ENCODE measurements around the gene MAFG. TPM values are rescaled to one million over a fixed set of nuclear protein-coding genes. Genes with fewer than 3 reads are reported as not detected.

MAFG gene
- total RNA-seq, 4 donors from 2014 or later: 10.0 to 26.6 (median 23.5) TPM

- TF ChIP-seq POLR2A (IDR thresholded peaks at IDR 0.05) (no peak), CTCF (IDR thresholded peaks at IDR 0.05) (no peak)
- Histone ChIP-seq H3K36me3 (peaks cover 13 to 80% (median 26%) of the 10 kb centered on the region in 3 donors), H3K27ac (no peak overlapping the region), H3K4me1 (peaks cover 15 to 46% (median 19%) of the 10 kb centered on the region in 3 donors), H3K9me3 (no peaks in the 10 kb centered on the region), H3K27me3 (no peaks in the 10 kb centered on the region), H3K4me3 (no peak overlapping the region)
- no peak for DNase-seq
- intact Hi-C loops (cut with DNase I): no loop called here
- 95 to 98% methylated on average over 4 to 7 of the region's 11 CpGs for WGBS, 2 donors
Observed at GRCh38 chr17:81908793-81909192, 18.7 kb downstream of the MAFG start.

- Histone ChIP-seq H3K27me3 (peaks cover 0 to 9% (median 0%) of the 10 kb centered on the region in 4 donors), H3K4me1 (peaks cover 19 to 40% (median 21%) of the 10 kb centered on the region in 3 donors), H3K27ac (no peak overlapping the region), H3K4me3 (no peak overlapping the region), H3K9me3 (no peaks in the 10 kb centered on the region), H3K36me3 (peaks cover 6 to 75% (median 16%) of the 10 kb centered on the region in 3 donors)
- WGBS, 2 donors: 80 to 100% methylated on average over 1 of the region's 26 CpGs
- intact Hi-C loops (cut with DNase I): no loop called here
- TF ChIP-seq CTCF (IDR thresholded peaks at IDR 0.05) (no peak), POLR2A (IDR thresholded peaks at IDR 0.05) (no peak)
- no peak for DNase-seq
Observed at GRCh38 chr17:81907219-81908145, 20.1 kb downstream of the MAFG start.

- peaks cover 0 to 68% (median 11%) of the 10 kb centered on the region in 3 donors for H3K36me3 ChIP-seq
- H3K27me3 ChIP-seq: peaks cover 0 to 18% (median 0%) of the 10 kb centered on the region in 4 donors
- no peak overlapping the region for H3K27ac ChIP-seq
- H3K9me3 ChIP-seq: no peaks in the 10 kb centered on the region
- TF ChIP-seq POLR2A (IDR thresholded peaks at IDR 0.05) (no peak), CTCF (IDR thresholded peaks at IDR 0.05) (peak in 1 of 6 experiments; percentile 14)
- H3K4me3 ChIP-seq: no peak overlapping the region
- intact Hi-C loops (cut with DNase I): no loop called here
- WGBS, 2 donors: 90% methylated on average over 5 of the region's 15 CpGs; no CpG with 5 or more reads in 1 of the 2 donors
- DNase-seq: no peak
- H3K4me1 ChIP-seq: peaks cover 17 to 40% (median 25%) of the 10 kb centered on the region in 3 donors
Observed at GRCh38 chr17:81906476-81907218, 20.9 kb downstream of the MAFG start.

GRCh38 chr17:81905993-81906392 is 21.5 kb downstream of the MAFG start:
- DNase-seq: no peak
- peaks cover 18 to 40% (median 24%) of the 10 kb centered on the region in 3 donors for H3K4me1 ChIP-seq
- H3K36me3 ChIP-seq: peaks cover 0 to 68% (median 11%) of the 10 kb centered on the region in 3 donors
- WGBS, 2 donors: 70% methylated on average over 2 of the region's 10 CpGs; no CpG with 5 or more reads in 1 of the 2 donors
- H3K4me3 ChIP-seq: no peak overlapping the region
- intact Hi-C loops (cut with DNase I): no loop called here
- no peak overlapping the region for H3K27ac ChIP-seq
- TF ChIP-seq CTCF (IDR thresholded peaks at IDR 0.05) (no peak), POLR2A (IDR thresholded peaks at IDR 0.05) (no peak)
- peaks cover 0 to 20% (median 0%) of the 10 kb centered on the region in 4 donors for H3K27me3 ChIP-seq
- H3K9me3 ChIP-seq: no peaks in the 10 kb centered on the region
